ENCODE data around the gene FHOD3. TPM values are rescaled to one million over a fixed set of nuclear protein-coding genes. Genes with fewer than 3 reads are reported as not detected.

FHOD3 gene
- total RNA-seq, 1 experiment from 2014 or later: 22.7 TPM

- ChIA-PET CTCF (no interaction called here), POLR2A (no interaction called here)
- no peak for DNase-seq (ENCODE audit: low read depth, low spot score)
- no peak for TF ChIP-seq SIN3A (IDR thresholded peaks at IDR 0.05; ENCODE audit: borderline replicate concordance, insufficient read depth, low read depth, low read length)
- no peak for TF ChIP-seq CTCF (IDR thresholded peaks at IDR 0.05)
- no peak for TF ChIP-seq TCF7L2 (IDR thresholded peaks at IDR 0.05; ENCODE audit: low read depth, low read length)
- TF ChIP-seq POLR2AphosphoS5 (IDR thresholded peaks at IDR 0.05; ENCODE audit: low read depth, low read length): no peak
- no peak for TF ChIP-seq REST (IDR thresholded peaks at IDR 0.05; ENCODE audit: insufficient read depth in 1 of 2, low read depth in 2 of 2, low read length in 1 of 2)
- Histone ChIP-seq H3K27ac (ENCODE audit: low read length) (no peak overlapping the region), H3K4me1 (ENCODE audit: control insufficient read depth, insufficient read depth, low read length) (no peaks in the 10 kb centered on the region), H3K9me3 (ENCODE audit: control insufficient read depth, insufficient read depth, low read depth, low read length) (no peaks in the 10 kb centered on the region), H3K4me3 (ENCODE audit: low read depth in 2 of 2, low read length in 2 of 2) (no peak overlapping the region), H3K36me3 (ENCODE audit: control insufficient read depth, insufficient read depth, low read length) (no peaks in the 10 kb centered on the region), H3K27me3 (ENCODE audit: control insufficient read depth, insufficient read depth, low read length) (no peaks in the 10 kb centered on the region)
- intact Hi-C loops (cut with micrococcal nuclease; ENCODE audit: unreplicated experiment) (no loop called here), in situ Hi-C loops (cut with HindIII; ENCODE audit: low pct_unique_long_range_greater_than_20kb, low sequenced_read_pairs) (no loop called here)
- ATAC-seq: no peak
- BruUV-seq (replicated peaks): no TSS peak
Measured at GRCh38 chr18:36415625-36416024, 118.1 kb downstream of the FHOD3 start.

GRCh38 chr18:36419188-36419899, 121.8 kb downstream of the FHOD3 start:
- Histone ChIP-seq H3K4me3 (ENCODE audit: low read depth in 2 of 2, low read length in 2 of 2) (no peak overlapping the region), H3K27ac (ENCODE audit: low read length) (no peak overlapping the region), H3K9me3 (ENCODE audit: control insufficient read depth, insufficient read depth, low read depth, low read length) (no peaks in the 10 kb centered on the region), H3K27me3 (ENCODE audit: control insufficient read depth, insufficient read depth, low read length) (no peaks in the 10 kb centered on the region), H3K36me3 (ENCODE audit: control insufficient read depth, insufficient read depth, low read length) (no peaks in the 10 kb centered on the region), H3K4me1 (ENCODE audit: control insufficient read depth, insufficient read depth, low read length) (no peaks in the 10 kb centered on the region)
- DNase-seq (ENCODE audit: low read depth, low spot score): no peak
- no peak for TF ChIP-seq TCF7L2 (IDR thresholded peaks at IDR 0.05; ENCODE audit: low read depth, low read length)
- intact Hi-C loops (cut with micrococcal nuclease; ENCODE audit: unreplicated experiment): no loop called here
- CTCF ChIA-PET: no interaction called here
- no peak for ATAC-seq
- BruUV-seq (replicated peaks): no TSS peak
- POLR2A ChIA-PET: interaction anchor here (0.5 kb wide), 1 partner anchor 293 kb away, joined by 4 read pairs; no protein-coding TSS in a partner anchor
- in situ Hi-C loops (cut with HindIII; ENCODE audit: low pct_unique_long_range_greater_than_20kb, low sequenced_read_pairs): no loop called here

- Histone ChIP-seq H3K27me3 (ENCODE audit: control insufficient read depth, insufficient read depth, low read length) (no peaks in the 10 kb centered on the region), H3K4me3 (ENCODE audit: low read depth in 2 of 2, low read length in 2 of 2) (no peak overlapping the region), H3K27ac (ENCODE audit: low read length) (no peak overlapping the region), H3K36me3 (ENCODE audit: control insufficient read depth, insufficient read depth, low read length) (no peaks in the 10 kb centered on the region), H3K9me3 (ENCODE audit: control insufficient read depth, insufficient read depth, low read depth, low read length) (no peaks in the 10 kb centered on the region), H3K4me1 (ENCODE audit: control insufficient read depth, insufficient read depth, low read length) (no peaks in the 10 kb centered on the region)
- no TSS peak for BruUV-seq (replicated peaks)
- ChIA-PET POLR2A (no interaction called here), CTCF (no interaction called here)
- DNase-seq (ENCODE audit: low read depth, low spot score) (peak; percentile 33), ATAC-seq (no peak; the same call in 1 of the 2 replicates)
- in situ Hi-C loops (cut with HindIII; ENCODE audit: low pct_unique_long_range_greater_than_20kb, low sequenced_read_pairs) (no loop called here), intact Hi-C loops (cut with micrococcal nuclease; ENCODE audit: unreplicated experiment) (no loop called here)
- TF ChIP-seq REST (IDR thresholded peaks at IDR 0.05; ENCODE audit: insufficient read depth in 1 of 2, low read depth in 2 of 2, low read length in 1 of 2): no peak
- peak; percentile 7; the same call in 1 of the 2 replicates for TF ChIP-seq CTCF (IDR thresholded peaks at IDR 0.05)
- TF ChIP-seq SIN3A (IDR thresholded peaks at IDR 0.05; ENCODE audit: borderline replicate concordance, insufficient read depth, low read depth, low read length): no peak
Measured at GRCh38 chr18:36419900-36420531, 122.5 kb downstream of the FHOD3 start.

Measured in Panc1 (cell line).